ENCODE results near the gene AKIRIN2. TPM values are rescaled to one million over a fixed set of nuclear protein-coding genes. Genes with fewer than 3 reads are reported as not detected.

AKIRIN2 gene
- total RNA-seq, 1 donor from 2014 or later, result 40.0 TPM

GRCh38 chr6:87683890-87684289, 18.1 kb downstream of the AKIRIN2 start:
- Mint-ChIP-seq H3K4me1 (ENCODE audit: low read depth) (peaks cover 58% of the 10 kb centered on the region), H3K27me3 (ENCODE audit: low read depth) (no peaks in the 10 kb centered on the region), H3K4me3 (ENCODE audit: unreplicated experiment) (no peak overlapping the region), H3K27ac (ENCODE audit: unreplicated experiment) (no peak overlapping the region), H3K36me3 (ENCODE audit: low read depth) (no peaks in the 10 kb centered on the region), H3K9me3 (ENCODE audit: low read depth) (peaks cover 3% of the 10 kb centered on the region)
- TF ChIP-seq, protein P1, sequence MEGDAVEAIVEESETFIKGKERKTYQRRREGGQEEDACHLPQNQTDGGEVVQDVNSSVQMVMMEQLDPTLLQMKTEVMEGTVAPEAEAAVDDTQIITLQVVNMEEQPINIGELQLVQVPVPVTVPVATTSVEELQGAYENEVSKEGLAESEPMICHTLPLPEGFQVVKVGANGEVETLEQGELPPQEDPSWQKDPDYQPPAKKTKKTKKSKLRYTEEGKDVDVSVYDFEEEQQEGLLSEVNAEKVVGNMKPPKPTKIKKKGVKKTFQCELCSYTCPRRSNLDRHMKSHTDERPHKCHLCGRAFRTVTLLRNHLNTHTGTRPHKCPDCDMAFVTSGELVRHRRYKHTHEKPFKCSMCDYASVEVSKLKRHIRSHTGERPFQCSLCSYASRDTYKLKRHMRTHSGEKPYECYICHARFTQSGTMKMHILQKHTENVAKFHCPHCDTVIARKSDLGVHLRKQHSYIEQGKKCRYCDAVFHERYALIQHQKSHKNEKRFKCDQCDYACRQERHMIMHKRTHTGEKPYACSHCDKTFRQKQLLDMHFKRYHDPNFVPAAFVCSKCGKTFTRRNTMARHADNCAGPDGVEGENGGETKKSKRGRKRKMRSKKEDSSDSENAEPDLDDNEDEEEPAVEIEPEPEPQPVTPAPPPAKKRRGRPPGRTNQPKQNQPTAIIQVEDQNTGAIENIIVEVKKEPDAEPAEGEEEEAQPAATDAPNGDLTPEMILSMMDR (IDR thresholded peaks at IDR 0.05), result no peak
- no peak for DNase-seq (ENCODE audit: low spot score)

GRCh38 chr6:87682310-87682709, 19.7 kb downstream of the AKIRIN2 start:
- TF ChIP-seq, protein P1 (IDR thresholded peaks at IDR 0.05), result no peak
- Mint-ChIP-seq H3K27me3 (ENCODE audit: low read depth) (no peaks in the 10 kb centered on the region), H3K4me3 (ENCODE audit: unreplicated experiment) (no peak overlapping the region), H3K27ac (ENCODE audit: unreplicated experiment) (peak overlapping the region; percentile 61), H3K4me1 (ENCODE audit: low read depth) (peaks cover 53% of the 10 kb centered on the region), H3K36me3 (ENCODE audit: low read depth) (peaks cover 7% of the 10 kb centered on the region), H3K9me3 (ENCODE audit: low read depth) (peaks cover 3% of the 10 kb centered on the region)
- no peak for DNase-seq (ENCODE audit: low spot score)

GRCh38 chr6:87675004-87675681, 26.9 kb downstream of the AKIRIN2 start:
- Mint-ChIP-seq H3K9me3 (ENCODE audit: low read depth) (no peaks in the 10 kb centered on the region), H3K36me3 (ENCODE audit: low read depth) (peaks cover 35% of the 10 kb centered on the region), H3K27me3 (ENCODE audit: low read depth) (no peaks in the 10 kb centered on the region), H3K4me1 (ENCODE audit: low read depth) (peaks cover 18% of the 10 kb centered on the region), H3K27ac (ENCODE audit: unreplicated experiment) (peak overlapping the region; percentile 70), H3K4me3 (ENCODE audit: unreplicated experiment) (no peak overlapping the region)
- DNase-seq (ENCODE audit: low spot score), result no peak
- TF ChIP-seq, protein P1 (IDR thresholded peaks at IDR 0.05), result no peak

- H3K27me3 Mint-ChIP-seq (ENCODE audit: low read depth), result no peaks in the 10 kb centered on the region
- TF ChIP-seq, protein P1 (IDR thresholded peaks at IDR 0.05), result no peak
- peaks cover 18% of the 10 kb centered on the region for H3K4me1 Mint-ChIP-seq (ENCODE audit: low read depth)
- no peak overlapping the region for H3K27ac Mint-ChIP-seq (ENCODE audit: unreplicated experiment)
- peaks cover 38% of the 10 kb centered on the region for H3K36me3 Mint-ChIP-seq (ENCODE audit: low read depth)
- no peak overlapping the region for H3K4me3 Mint-ChIP-seq (ENCODE audit: unreplicated experiment)
- no peaks in the 10 kb centered on the region for H3K9me3 Mint-ChIP-seq (ENCODE audit: low read depth)
- no peak for DNase-seq (ENCODE audit: low spot score)
Observed at GRCh38 chr6:87674290-87674689, 27.7 kb downstream of the AKIRIN2 start.

DNA sequence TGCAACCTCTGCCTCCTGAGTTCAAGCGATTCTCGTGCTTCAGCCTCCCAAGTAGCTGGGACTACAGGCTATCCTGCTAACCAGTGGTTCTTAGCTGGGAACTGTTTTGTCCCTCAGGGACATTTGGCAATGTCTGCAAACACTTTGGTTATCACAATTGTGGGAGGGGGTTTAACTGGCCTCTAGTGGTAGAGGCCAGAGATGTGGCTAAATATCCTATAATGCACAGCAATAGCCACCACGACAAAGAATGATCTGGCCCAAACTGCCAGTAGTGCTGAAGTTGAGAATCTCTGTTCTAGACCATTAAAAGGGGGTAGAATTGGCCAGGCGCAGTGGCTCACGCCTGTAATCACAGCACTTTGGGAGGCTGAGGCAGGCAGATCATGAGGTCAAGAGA, 28.8 kb downstream of the AKIRIN2 start:
- H3K36me3 Mint-ChIP-seq (ENCODE audit: low read depth), result peaks cover 38% of the 10 kb centered on the region
- no peak overlapping the region for H3K27ac Mint-ChIP-seq (ENCODE audit: unreplicated experiment)
- no peaks in the 10 kb centered on the region for H3K9me3 Mint-ChIP-seq (ENCODE audit: low read depth)
- no peak overlapping the region for H3K4me3 Mint-ChIP-seq (ENCODE audit: unreplicated experiment)
- peaks cover 21% of the 10 kb centered on the region for H3K4me1 Mint-ChIP-seq (ENCODE audit: low read depth)
- no peaks in the 10 kb centered on the region for H3K27me3 Mint-ChIP-seq (ENCODE audit: low read depth)
- DNase-seq (ENCODE audit: low spot score), result no peak
- TF ChIP-seq, protein P1 (IDR thresholded peaks at IDR 0.05), result no peak
